H7 (cell line): ENCODE data around the gene FGD5. TPM values are rescaled to one million over a fixed set of nuclear protein-coding genes. Genes with fewer than 3 reads are reported as not detected.

Experiments
- DNase-seq: peaks from one replicate; pipeline ENCODE4 v3.0.0; 2012
- H3K27me3 ChIP-seq: 2 replicates; pipeline ENCODE4 v1.6.0; 2011; ENCODE audit warnings: mild to moderate bottlenecking, low read length; ENCODE audit not compliant: control insufficient read depth, insufficient read depth
- H3K36me3 ChIP-seq: replicated peaks from 2 replicates; pipeline ENCODE4 v1.5.1; 2011; ENCODE audit warnings: low read length; ENCODE audit not compliant: control insufficient read depth, insufficient read depth
- H3K4me3 ChIP-seq: 2 replicates; pipeline ENCODE4 v1.5.1; 2011; ENCODE audit warnings: low read depth, mild to moderate bottlenecking, control low read depth, low read length, moderate library complexity; ENCODE audit not compliant: insufficient read depth
- total RNA-seq: library from RNA; depleted of rRNA; stranded (reverse); fragments of >200 nt; shearing (Covaris generic); gene quantifications from 2 replicates; pipeline ENCODE4 v1.2.3, GENCODE V29; 2014

The FGD5 gene
- total RNA-seq, 1 experiment from 2014 or later: 19.8 TPM

DNA sequence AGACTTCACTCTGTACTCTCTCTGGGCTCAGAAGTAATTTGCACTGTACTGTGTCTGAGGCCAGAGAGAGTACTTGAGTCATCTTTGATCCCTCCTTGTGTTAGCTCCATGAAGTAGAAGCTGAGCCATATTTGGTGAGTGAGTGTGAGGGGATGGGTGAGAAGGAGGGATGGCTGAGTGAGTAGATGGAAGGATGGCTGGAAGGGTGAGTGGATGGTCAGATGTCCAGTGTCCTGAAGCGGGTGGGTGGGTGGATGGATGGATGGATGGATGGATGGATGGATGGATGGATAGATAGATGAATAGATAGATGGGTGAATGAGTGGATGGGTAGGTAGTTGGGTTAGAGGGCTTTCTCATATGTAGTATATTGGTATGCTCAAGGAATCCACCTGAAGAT, 39.3 kb downstream of the FGD5 start:
- Histone ChIP-seq H3K27me3 (no peaks in the 10 kb centered on the region), H3K4me3 (no peak overlapping the region), H3K36me3 (no peaks in the 10 kb centered on the region)
- no peak for DNase-seq

GRCh38 chr3:14859880-14860279, 41.1 kb downstream of the FGD5 start:
- Histone ChIP-seq H3K36me3 (no peaks in the 10 kb centered on the region), H3K4me3 (no peak overlapping the region), H3K27me3 (no peaks in the 10 kb centered on the region)
- DNase-seq: no peak

GRCh38 chr3:14861031-14861430, 42.3 kb downstream of the FGD5 start:
- no peak for DNase-seq
- Histone ChIP-seq H3K4me3 (no peak overlapping the region), H3K36me3 (no peaks in the 10 kb centered on the region), H3K27me3 (no peaks in the 10 kb centered on the region)

DNA sequence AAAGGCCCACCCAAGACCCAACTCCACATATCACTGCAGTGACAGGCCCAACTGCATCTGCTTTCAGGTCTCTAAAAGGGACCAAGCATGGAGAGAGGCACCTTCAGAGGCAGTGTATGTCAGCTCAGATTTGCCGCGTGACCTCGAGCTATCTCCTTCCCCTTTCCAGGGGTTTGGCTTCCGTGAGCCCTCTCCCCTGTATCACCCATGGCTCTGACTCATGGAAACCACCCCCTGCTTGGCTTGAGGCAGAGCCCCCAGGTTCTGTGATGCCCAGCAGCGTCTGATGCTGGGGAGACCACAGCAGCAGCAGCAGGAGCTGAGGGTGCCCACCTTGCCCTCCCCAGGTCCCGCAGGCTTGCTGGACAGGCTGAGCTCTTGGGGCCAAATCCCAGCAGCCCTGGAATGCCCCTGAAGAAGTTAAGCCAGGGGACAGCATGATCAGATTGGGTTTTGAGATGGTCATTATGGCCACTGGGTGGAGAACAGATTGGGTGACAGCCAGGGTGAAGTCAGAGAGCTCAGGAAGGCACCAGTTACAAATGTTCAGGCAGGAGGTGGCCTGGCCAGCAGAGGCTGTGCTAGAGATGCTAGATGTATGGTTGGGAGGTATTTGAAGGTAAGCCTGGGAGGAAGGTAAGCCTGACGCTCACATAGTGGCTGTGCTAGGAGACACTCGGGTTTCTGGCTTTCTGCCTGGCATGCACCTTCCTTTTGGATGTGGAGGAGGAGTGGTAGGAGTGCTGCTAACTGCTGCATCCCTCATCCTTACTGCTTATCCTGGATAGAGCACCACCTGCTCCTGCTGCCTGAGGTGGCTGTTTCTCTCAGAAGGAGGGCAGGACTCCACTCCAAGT, 42.9 kb downstream of the FGD5 start:
- H3K4me3 ChIP-seq: no peak overlapping the region
- H3K27me3 ChIP-seq: no peaks in the 10 kb centered on the region
- no peaks in the 10 kb centered on the region for H3K36me3 ChIP-seq
- DNase-seq: no peak

DNA sequence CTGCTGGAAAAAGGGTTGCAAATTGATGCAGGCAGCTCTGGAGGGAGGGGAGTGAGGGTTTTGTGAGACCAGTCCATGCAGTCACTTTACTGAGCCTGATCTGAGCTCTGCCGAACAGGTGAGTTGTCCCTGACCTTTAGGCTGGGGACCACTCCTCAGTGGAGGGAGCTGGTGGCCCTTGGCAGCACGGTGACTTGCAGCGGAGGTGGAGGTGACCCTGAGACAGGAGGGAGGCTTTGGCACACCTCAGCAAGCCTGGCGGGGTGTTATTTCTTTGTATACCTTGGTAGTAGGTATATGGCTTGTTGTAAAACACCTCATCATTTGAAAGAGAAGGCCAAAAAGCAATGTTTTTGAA, 43.5 kb downstream of the FGD5 start:
- no peak for DNase-seq
- H3K4me3 ChIP-seq: no peak overlapping the region
- H3K27me3 ChIP-seq: no peaks in the 10 kb centered on the region
- no peaks in the 10 kb centered on the region for H3K36me3 ChIP-seq

- no peaks in the 10 kb centered on the region for H3K36me3 ChIP-seq
- H3K27me3 ChIP-seq: no peaks in the 10 kb centered on the region
- no peak for DNase-seq
- H3K4me3 ChIP-seq: no peak overlapping the region
Observed at GRCh38 chr3:14862661-14863230, 44.0 kb downstream of the FGD5 start.

GRCh38 chr3:14863333-14864100, 44.8 kb downstream of the FGD5 start:
- Histone ChIP-seq H3K36me3 (no peaks in the 10 kb centered on the region), H3K4me3 (no peak overlapping the region), H3K27me3 (no peaks in the 10 kb centered on the region)
- DNase-seq: peak; percentile 77

- Histone ChIP-seq H3K4me3 (no peak overlapping the region), H3K27me3 (no peaks in the 10 kb centered on the region), H3K36me3 (no peaks in the 10 kb centered on the region)
- no peak for DNase-seq
Observed at GRCh38 chr3:14864131-14864530, 45.4 kb downstream of the FGD5 start.

DNA sequence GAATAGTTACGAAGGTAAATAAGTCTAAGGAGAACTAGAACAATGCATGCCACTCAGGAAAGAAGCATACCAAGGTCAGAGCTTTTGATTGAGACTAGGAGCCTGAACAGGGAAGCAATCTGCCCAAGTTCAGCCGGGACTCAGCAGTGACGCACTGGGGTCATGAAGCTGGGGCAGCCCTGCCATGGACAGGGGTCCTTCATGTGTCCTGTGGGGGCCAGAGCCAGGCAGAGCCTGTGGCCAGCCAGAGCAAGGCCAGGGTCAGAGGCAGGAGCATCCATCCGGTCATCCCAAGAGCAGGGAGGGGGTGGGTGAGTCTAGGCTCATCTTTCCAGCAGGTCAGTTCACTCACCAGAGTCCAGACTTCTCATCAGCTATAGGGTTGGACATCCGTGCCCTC, 47.9 kb downstream of the FGD5 start:
- Histone ChIP-seq H3K36me3 (no peaks in the 10 kb centered on the region; the same call in 1 of the 2 replicates), H3K27me3 (no peaks in the 10 kb centered on the region), H3K4me3 (no peak overlapping the region)
- no peak for DNase-seq

DNA sequence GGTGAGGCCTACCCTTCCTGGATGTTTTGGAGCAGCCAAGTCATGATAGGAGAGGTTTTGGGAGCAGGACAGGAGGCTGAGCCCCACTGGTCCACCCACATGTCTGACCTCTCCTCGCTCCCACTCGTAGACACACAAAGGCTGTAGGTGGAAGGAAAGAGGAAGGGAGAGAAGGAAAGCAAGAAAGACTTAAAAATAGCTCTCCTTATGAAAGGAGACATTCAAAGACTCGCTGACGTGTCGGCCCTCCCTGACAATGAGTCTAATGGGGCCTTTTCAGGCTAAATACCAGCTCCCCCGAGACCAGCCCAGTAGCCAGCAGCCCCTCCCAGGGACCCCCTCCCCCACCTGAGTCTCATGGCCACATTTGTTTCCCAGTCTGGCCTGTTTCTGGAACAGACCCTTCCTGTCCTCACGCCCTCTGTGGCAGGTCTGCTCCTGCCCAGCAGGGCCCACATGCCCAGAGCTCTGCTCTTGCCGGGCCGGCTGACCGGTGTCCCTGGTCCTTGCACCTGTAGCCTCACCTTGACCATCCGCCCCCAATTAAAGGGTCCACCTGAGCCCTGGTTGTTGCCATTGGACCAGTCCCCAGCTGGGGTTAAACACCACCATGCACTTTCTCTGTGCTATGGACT, 49.3 kb downstream of the FGD5 start:
- Histone ChIP-seq H3K27me3 (no peaks in the 10 kb centered on the region), H3K36me3 (no peaks in the 10 kb centered on the region; the same call in 1 of the 2 replicates), H3K4me3 (no peak overlapping the region)
- DNase-seq: no peak

DNA sequence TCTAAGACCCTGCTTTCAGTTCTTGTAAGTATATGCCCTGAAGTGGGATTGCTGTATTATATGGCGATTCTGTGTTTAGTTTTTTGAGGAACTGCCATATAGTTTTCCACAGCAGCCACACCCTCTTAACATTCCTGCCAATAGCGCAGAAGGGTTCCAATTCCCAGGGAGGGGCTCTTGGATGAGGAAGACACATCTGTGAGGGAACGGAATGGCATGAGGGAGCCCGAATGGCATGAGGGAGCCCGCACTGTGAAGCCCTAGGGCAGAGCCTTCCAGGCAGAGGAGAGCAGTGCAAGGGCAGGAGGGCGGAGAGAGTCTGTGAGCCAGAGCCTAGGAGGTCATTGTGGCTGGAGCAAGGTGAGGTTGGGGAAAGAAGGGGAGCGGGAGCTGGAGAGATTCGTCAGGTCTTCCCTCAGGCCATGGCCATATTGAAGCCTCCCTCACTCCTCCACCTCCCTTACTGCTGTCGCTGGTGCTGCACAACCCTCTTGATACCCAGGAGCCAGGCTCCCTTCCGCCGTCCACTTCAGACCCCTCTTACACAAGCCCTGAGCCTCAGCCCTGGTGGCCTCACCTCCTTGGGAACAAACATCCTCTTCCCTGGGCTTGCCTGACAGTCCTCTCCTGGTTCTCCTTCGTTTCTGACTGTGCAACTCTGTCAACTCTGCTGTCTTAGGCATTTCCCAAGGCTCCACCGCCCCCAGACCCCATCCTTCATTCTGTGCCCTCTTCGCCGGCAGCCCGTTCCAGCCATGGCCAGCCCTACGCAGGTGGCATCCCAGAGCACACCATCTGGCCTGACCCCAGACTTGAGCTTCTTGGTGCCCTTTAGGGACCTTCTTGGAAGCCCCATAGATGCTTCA, 51.4 kb downstream of the FGD5 start:
- Histone ChIP-seq H3K4me3 (no peak overlapping the region), H3K27me3 (no peaks in the 10 kb centered on the region), H3K36me3 (no peaks in the 10 kb centered on the region; the same call in 1 of the 2 replicates)
- no peak for DNase-seq

- Histone ChIP-seq H3K4me3 (no peak overlapping the region), H3K36me3 (no peaks in the 10 kb centered on the region; the same call in 1 of the 2 replicates), H3K27me3 (no peaks in the 10 kb centered on the region)
- DNase-seq: no peak
Observed at GRCh38 chr3:14870783-14871060, 52.0 kb downstream of the FGD5 start.

GRCh38 chr3:14871456-14872200, 52.9 kb downstream of the FGD5 start:
- H3K4me3 ChIP-seq: no peak overlapping the region
- no peaks in the 10 kb centered on the region; the same call in 1 of the 2 replicates for H3K36me3 ChIP-seq
- no peak for DNase-seq
- no peaks in the 10 kb centered on the region for H3K27me3 ChIP-seq
